SU-DHL-6 (cell line): ENCODE results near the gene TNFRSF21.

Experiments used
- H2AFZ ChIP-seq: fragments of 200-600 bp; sonication (generic); 2 replicates; pipeline ENCODE4 v1.6.1; 2014; ENCODE audit warnings: low read depth, mild to moderate bottlenecking, moderate library complexity, mixed read lengths, antibody characterized with exemption, low read length; ENCODE audit not compliant: severe bottlenecking
- H3F3A ChIP-seq: fragments of 200-600 bp; shearing (Covaris generic); 2 replicates; pipeline ENCODE4 v1.6.0; 2016; ENCODE audit warnings: antibody characterized with exemption, mild to moderate bottlenecking; ENCODE audit not compliant: insufficient read depth
- H3K27ac ChIP-seq: fragments of 200-600 bp; sonication (generic); 2 replicates; pipeline ENCODE4 v1.5.1; 2016; ENCODE audit warnings: low read depth, mild to moderate bottlenecking, low read length, moderate library complexity, mixed read lengths
- H3K27me3 ChIP-seq: fragments of 200-600 bp; sonication (generic), shearing (Covaris generic); 2 replicates; pipeline ENCODE4 v1.6.0; 2014; ENCODE audit warnings: mild to moderate bottlenecking, low read length
- H3K36me3 ChIP-seq: fragments of 200-600 bp; sonication (generic); 2 replicates; pipeline ENCODE4 v1.6.1; 2014; ENCODE audit warnings: mild to moderate bottlenecking, low read length, mixed read lengths
- H3K4me2 ChIP-seq: fragments of 300-600, 200-600 bp; shearing (Covaris generic), sonication (generic); 2 replicates; pipeline ENCODE4 v1.6.0; 2014; ENCODE audit warnings: low read length, low read depth, mild to moderate bottlenecking; ENCODE audit not compliant: poor library complexity, severe bottlenecking
- H3K4me3 ChIP-seq: fragments of 200-600 bp; sonication (generic); 2 replicates; pipeline ENCODE4 v1.5.1; 2014; ENCODE audit warnings: antibody characterized with exemption, low read length, mild to moderate bottlenecking, mixed read lengths; ENCODE audit not compliant: insufficient read depth, poor library complexity, severe bottlenecking
- H3K79me2 ChIP-seq: fragments of 200-600 bp; sonication (generic); 2 replicates; pipeline ENCODE4 v1.6.1; 2014; ENCODE audit warnings: mild to moderate bottlenecking, low read length, moderate library complexity; ENCODE audit not compliant: insufficient read depth
- H3K9ac ChIP-seq: fragments of 200-600 bp; sonication (generic); 2 replicates; pipeline ENCODE4 v1.7.0; 2014; ENCODE audit warnings: mild to moderate bottlenecking, low read length
- H3K9me2 ChIP-seq: fragments of 200-600 bp; sonication (generic); replicated peaks from 2 replicates; pipeline ENCODE4 v1.6.1; 2014; ENCODE audit warnings: low read length; ENCODE audit not compliant: insufficient read depth
- H3K9me3 ChIP-seq: fragments of 200-600 bp; sonication (generic); 2 replicates; pipeline ENCODE4 v1.6.1; 2014; ENCODE audit warnings: low read length, mixed read lengths; ENCODE audit not compliant: insufficient read depth
- H4K20me1 ChIP-seq: fragments of 200-600 bp; sonication (generic); 2 replicates; pipeline ENCODE4 v1.6.1; 2014; ENCODE audit warnings: low read depth, mild to moderate bottlenecking, antibody characterized with exemption, low read length, moderate library complexity, mixed read lengths
- EZH2phosphoT487 ChIP-seq: fragments of 200-600 bp; sonication (generic), shearing (Covaris generic); conservative IDR thresholded peaks from 2 replicates; pipeline ENCODE4 v1.6.1; 2018; ENCODE audit warnings: mild to moderate bottlenecking, antibody characterized with exemption, low read length, moderate library complexity, mixed read lengths
- TF ChIP-seq, protein P1 (sequence below): fragments of 200-600 bp; sonication (generic); IDR thresholded peaks from one replicate; pipeline ENCODE4 v1.5.1; 2017; ENCODE audit warnings: antibody characterized with exemption, mild to moderate bottlenecking, low read length, moderate library complexity; ENCODE audit not compliant: insufficient read depth, poor library complexity, severe bottlenecking

TNFRSF21 gene

DNA sequence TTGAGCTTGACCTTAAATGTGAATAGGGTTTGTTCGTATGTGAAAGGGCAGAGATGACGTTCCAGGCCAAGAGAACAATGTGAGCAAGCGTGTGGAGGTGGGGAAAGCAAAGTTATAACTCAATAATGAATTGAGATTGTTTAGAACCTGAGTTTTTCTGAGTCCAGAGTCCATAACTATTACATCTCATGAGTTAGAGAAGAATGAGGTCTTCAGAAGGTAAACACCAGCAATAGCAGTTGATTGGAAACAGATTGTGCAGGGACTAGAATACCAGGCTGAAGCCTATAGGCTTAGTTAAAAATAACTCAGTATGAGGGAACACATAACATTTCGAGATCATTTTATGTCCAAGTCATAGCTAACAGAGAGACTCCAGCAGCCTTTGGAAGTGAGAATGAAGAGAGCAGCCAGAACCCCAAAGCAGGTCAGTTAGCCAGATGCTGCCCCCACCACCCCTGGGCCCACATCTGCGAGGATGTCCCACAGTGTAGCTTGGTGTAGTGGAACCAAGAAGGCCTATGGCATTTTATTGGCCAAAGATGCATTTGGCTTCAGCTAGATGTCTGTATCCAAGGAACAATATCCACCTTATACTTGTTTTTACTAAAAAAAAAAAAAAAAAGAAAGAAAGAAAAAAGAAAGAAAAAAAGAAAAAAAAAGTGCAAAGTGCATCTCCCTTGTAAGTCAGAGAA is 121.7 kb downstream of the TNFRSF21 start:
- no peaks in the 10 kb centered on the region for H3K9me3 ChIP-seq
- no peak overlapping the region for H3K27ac ChIP-seq
- TF ChIP-seq, protein P1, sequence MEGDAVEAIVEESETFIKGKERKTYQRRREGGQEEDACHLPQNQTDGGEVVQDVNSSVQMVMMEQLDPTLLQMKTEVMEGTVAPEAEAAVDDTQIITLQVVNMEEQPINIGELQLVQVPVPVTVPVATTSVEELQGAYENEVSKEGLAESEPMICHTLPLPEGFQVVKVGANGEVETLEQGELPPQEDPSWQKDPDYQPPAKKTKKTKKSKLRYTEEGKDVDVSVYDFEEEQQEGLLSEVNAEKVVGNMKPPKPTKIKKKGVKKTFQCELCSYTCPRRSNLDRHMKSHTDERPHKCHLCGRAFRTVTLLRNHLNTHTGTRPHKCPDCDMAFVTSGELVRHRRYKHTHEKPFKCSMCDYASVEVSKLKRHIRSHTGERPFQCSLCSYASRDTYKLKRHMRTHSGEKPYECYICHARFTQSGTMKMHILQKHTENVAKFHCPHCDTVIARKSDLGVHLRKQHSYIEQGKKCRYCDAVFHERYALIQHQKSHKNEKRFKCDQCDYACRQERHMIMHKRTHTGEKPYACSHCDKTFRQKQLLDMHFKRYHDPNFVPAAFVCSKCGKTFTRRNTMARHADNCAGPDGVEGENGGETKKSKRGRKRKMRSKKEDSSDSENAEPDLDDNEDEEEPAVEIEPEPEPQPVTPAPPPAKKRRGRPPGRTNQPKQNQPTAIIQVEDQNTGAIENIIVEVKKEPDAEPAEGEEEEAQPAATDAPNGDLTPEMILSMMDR: no peak
- no peak for TF ChIP-seq EZH2phosphoT487
- H3K36me3 ChIP-seq: no peaks in the 10 kb centered on the region
- no peak overlapping the region for H3K4me3 ChIP-seq
- H4K20me1 ChIP-seq: no peaks in the 10 kb centered on the region
- H2AFZ ChIP-seq: no peak overlapping the region
- no peaks in the 10 kb centered on the region for H3K27me3 ChIP-seq
- no peaks in the 10 kb centered on the region; the same call in 1 of the 2 replicates for H3K9me2 ChIP-seq
- no peak overlapping the region for H3K4me2 ChIP-seq
- H3K79me2 ChIP-seq: no peaks in the 10 kb centered on the region
- no peak overlapping the region for H3K9ac ChIP-seq
- no peaks in the 10 kb centered on the region for H3F3A ChIP-seq

- Histone ChIP-seq H3K4me3 (no peak overlapping the region), H3K9ac (no peak overlapping the region), H3K9me3 (no peaks in the 10 kb centered on the region), H3K4me2 (no peak overlapping the region), H3K79me2 (no peaks in the 10 kb centered on the region), H3K27me3 (no peaks in the 10 kb centered on the region), H3K36me3 (no peaks in the 10 kb centered on the region), H3F3A (no peaks in the 10 kb centered on the region), H3K27ac (no peak overlapping the region), H2AFZ (no peak overlapping the region), H4K20me1 (no peaks in the 10 kb centered on the region), H3K9me2 (no peaks in the 10 kb centered on the region; the same call in 1 of the 2 replicates)
- TF ChIP-seq, protein P1: no peak
- TF ChIP-seq EZH2phosphoT487: no peak
Observed at GRCh38 chr6:47187113-47187512, 122.6 kb downstream of the TNFRSF21 start.

DNA sequence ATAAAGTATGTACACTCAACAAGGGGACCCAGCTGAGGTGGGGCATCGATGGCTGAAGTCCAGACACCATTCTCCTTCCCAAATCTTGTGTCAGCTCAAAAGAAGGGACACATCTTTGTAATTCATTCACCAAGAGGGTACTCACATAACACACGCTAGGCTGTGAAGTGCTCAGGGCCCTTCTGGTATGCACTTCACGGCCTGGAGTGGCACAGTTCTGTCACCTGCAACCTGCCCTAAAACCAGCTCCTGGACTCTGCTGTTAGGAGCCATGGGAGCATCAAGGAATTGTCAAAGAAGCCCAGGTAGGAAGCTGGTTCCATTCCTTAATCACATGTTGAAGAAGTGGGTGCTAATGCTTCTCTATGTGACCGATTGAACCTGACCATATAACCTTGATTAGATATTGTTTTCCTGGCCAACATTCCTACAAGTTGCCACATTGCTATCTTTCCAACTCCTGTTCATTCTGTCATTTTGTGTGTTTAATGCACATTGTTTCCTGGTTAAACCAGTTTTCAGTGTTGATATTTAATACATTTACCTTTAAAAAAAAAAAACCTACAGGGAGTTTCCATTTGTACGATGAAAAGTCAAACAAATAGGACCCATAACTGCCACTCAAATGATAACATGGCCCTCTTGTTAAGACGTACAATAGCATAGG is 127.3 kb downstream of the TNFRSF21 start:
- TF ChIP-seq, protein P1: no peak
- no peak for TF ChIP-seq EZH2phosphoT487
- no peak overlapping the region for H3K27ac ChIP-seq
- no peak overlapping the region for H3K9ac ChIP-seq
- H3K4me2 ChIP-seq: no peak overlapping the region
- H3K9me2 ChIP-seq: no peaks in the 10 kb centered on the region; the same call in 1 of the 2 replicates
- H3F3A ChIP-seq: no peaks in the 10 kb centered on the region
- no peaks in the 10 kb centered on the region for H4K20me1 ChIP-seq
- no peaks in the 10 kb centered on the region for H3K27me3 ChIP-seq
- no peak overlapping the region for H3K4me3 ChIP-seq
- no peaks in the 10 kb centered on the region for H3K79me2 ChIP-seq
- H3K9me3 ChIP-seq: no peaks in the 10 kb centered on the region
- H3K36me3 ChIP-seq: no peaks in the 10 kb centered on the region
- H2AFZ ChIP-seq: no peak overlapping the region
